Measurements from ENCODE around the gene MYO3B.

- TF ChIP-seq, protein P1, sequence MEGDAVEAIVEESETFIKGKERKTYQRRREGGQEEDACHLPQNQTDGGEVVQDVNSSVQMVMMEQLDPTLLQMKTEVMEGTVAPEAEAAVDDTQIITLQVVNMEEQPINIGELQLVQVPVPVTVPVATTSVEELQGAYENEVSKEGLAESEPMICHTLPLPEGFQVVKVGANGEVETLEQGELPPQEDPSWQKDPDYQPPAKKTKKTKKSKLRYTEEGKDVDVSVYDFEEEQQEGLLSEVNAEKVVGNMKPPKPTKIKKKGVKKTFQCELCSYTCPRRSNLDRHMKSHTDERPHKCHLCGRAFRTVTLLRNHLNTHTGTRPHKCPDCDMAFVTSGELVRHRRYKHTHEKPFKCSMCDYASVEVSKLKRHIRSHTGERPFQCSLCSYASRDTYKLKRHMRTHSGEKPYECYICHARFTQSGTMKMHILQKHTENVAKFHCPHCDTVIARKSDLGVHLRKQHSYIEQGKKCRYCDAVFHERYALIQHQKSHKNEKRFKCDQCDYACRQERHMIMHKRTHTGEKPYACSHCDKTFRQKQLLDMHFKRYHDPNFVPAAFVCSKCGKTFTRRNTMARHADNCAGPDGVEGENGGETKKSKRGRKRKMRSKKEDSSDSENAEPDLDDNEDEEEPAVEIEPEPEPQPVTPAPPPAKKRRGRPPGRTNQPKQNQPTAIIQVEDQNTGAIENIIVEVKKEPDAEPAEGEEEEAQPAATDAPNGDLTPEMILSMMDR (IDR thresholded peaks at IDR 0.05), result no peak
- TF ChIP-seq POLR2A (IDR thresholded peaks at IDR 0.05) (no peak), POLR2AphosphoS5 (IDR thresholded peaks at IDR 0.05) (no peak)
Measured at GRCh38 chr2:170267071-170267470, 89.1 kb downstream of the MYO3B start.

All from prostate gland (tissue), 2 donors.